Left renal cortex interstitium (tissue), 4 donors: ENCODE measurements around the gene WDTC1. TPM values are rescaled to one million over a fixed set of nuclear protein-coding genes. Genes with fewer than 3 reads are reported as not detected.

ENCODE experiments used
- DNase-seq, 4 donors: peaks; one replicate each; pipeline ENCODE4 v3.0.0-alpha.2; 2013; ENCODE audit warnings: low read depth in 4 of 4, low spot score in 2 of 4, missing footprints in 1 of 4
- polyA plus RNA-seq, 4 donors: library from polyadenylated mRNA; unstranded; fragments of 120-200 nt; gene quantifications; one replicate each; pipeline ENCODE4 v1.2.1, GENCODE V29; 2013; ENCODE audit not compliant: insufficient read length in 4 of 4

WDTC1 gene
- polyA plus RNA-seq, 4 donors = 38.5 to 56.0 (median 46.7) TPM

DNA sequence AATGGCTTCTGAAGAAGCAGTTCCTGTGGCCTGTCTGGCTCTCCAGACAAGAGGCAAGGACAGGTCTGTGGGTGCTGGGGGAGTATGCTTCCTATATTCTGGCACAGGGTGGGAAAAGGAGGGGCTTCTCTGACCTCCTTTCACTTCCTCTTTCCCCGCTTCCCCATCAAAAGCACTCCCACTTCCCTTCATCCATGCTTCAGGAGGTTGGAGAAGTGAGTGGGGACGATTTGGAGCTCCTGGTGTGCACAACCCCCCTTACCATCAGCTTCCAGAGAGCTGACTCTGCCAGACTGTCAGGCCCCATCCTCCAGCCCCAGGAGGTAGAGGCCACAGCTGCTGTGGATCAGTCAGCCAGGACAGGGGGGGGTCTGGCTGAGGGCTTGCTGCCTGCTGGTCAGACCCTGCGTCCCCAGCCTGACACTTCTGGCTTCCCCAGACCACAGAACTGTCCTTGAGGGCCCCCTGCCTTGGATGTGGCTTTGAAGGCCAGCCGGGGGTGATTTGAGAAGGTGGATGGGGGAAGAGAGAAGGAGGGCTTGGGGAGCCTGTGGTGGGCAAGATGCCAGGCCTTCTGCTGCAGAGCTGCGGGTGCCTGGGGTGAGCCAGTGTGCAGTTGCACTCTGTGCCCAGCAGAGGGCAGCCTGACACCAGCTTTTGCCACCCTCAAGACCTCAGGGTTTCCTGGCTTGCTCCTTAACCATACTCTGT, 66.1 kb downstream of the WDTC1 start:
- peak in 3 of 4 donors; percentile 81 to 88 (median 85) for DNase-seq

DNA sequence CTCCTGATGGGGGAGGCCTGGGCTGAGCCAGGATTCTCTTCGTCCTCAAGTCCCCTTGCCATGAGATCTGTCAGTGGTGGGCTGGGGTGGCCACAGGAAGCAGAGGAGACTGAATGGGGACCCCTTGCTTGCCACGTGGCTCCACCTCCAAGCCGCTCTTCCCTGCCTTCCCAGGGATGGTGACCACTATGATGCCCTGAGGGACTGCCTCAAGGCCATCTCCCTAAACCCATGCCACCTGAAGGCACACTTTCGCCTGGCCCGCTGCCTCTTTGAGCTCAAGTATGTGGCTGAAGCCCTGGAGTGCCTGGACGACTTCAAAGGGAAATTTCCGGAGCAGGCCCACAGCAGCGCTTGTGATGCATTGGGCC, 66.6 kb downstream of the WDTC1 start:
- DNase-seq = no peak

- DNase-seq = no peak
Measured at GRCh38 chr1:27301582-27302199, 67.3 kb downstream of the WDTC1 start.

DNA sequence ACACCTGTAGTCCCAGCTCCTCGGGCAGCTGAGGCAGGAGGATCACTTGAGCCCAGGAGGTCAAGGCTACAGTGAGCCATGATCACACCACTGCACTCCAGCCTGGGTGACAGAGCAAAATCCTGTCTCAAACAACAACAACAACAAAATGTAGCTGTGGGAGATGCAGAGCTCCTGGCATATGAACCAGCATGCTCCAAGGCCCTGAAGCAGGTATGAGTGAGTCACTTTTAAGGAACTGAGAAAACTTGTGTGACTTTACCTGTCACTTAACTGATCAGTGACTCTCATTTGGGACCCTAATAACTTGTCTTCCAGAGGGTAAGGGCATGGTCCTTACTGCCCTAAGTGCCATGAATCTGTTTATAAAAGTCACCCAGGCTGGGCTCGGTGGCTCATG, 68.2 kb downstream of the WDTC1 start:
- DNase-seq = no peak

DNA sequence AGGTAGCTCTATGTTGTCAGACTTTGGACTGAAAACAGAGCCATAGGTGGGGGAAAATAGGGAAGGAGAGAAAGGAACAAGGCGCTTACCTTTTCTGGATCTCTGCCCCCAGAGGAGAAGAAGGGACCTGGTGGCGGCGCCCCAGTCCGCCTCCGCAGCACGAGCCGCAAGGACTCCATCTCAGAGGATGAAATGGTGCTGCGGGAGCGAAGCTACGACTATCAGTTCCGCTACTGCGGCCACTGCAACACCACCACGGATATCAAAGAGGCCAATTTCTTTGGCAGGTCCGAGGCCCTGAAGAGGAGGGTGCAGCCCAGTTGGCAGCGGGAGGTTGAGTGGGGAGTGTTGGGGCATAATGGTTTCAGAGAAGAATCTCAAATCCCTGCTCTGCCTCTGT, 69.1 kb downstream of the WDTC1 start:
- no peak for DNase-seq

DNA sequence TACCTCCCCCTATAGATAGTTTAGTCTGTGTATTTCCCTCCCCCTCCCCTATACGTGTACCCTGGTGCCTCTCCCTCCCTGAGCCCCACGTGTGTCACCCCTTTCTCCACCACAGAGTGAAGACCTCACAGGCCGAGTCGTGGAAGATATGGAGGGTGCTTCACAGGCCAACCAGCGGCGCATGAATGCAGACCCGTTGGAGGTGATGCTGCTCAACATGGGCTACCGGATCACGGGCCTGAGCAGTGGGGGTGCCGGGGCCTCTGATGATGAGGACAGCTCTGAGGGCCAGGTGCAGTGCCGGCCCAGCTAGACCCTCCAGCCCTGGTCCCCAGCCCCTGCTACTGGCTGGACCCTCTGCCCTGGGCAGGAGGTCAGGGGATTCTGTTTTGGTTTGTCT, 71.6 kb downstream of the WDTC1 start:
- no peak for DNase-seq

DNA sequence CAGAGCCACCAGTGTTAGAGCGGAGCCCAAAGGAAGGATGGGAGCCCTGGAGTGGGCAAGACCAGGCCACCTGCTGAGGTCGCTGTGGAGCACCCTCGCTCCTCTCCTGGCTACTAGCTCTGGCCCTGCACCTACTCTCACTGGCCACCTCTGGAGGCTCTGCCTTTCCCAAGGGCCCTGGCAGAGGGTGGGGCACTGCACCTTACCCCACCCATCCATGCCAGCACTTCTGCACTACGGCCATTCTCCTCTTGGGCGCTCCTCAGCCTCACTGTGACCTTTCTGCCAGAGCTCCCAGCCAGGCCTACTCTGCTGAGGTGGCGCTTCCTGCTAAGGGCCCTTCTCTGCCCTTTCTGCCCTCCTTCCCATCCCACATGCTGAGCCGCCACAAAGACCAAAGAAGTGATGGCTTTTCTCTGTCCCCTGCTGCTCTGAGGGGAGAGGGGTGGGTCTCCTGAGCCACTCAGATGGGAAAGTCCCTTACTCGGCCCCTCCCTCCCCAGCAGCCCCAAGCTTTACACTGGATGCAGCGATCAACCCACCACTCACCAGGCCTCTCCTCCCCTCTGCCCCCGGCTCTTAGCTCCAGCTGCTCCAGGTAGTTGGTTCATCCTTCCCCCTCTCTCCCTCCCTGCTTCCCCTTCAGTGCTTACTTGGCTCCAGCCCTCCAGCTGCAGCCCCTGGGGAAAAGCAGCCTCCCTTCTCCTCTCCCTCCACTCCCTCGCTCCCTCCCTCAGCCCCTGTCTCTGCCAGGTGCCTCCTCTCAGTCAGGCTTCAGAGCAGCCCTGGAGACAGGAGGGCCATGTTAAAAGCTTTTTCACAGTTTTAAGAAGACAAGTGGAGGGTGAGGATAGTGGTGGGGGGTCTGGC, 72.7 kb downstream of the WDTC1 start:
- no peak for DNase-seq

DNA sequence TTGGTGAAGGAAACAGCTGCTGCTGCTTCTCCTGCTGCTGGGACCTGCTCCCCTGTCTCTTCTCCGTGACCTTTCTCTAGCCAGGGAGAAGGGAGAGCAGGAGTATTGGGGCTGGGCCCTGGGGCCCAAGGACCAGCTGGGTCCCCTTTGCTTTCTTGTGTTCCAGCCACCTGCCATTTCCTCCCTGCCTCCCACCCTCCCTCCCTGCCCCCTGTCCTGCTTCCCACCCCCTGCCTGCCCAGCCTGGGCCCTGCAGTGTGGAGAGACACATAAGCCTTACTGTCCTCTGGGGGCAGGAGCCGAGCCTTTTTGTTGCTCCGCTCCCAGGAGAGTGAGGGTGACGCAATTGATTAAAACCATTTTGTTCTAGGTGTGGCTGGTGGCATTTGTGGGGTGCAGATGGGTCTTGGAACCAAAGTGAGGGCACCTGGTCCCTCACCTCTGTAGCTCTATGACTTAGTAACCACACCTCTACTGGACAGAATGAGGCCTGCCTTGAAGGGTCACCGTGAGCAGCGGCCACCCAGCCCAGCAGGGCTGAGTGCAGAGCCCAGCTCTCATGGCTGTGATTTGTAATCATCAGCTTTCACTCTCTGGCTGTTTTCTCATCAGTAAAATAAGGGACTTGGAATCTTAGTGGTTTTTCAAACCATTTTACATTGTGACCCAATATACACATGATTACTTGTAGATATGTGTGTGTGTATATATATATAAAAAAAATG, 73.6 kb downstream of the WDTC1 start:
- DNase-seq = no peak

GRCh38 chr1:27314169-27314568, 79.7 kb downstream of the WDTC1 start:
- DNase-seq = no peak

- no peak for DNase-seq
Measured at GRCh38 chr1:27314737-27315136, 80.3 kb downstream of the WDTC1 start.

DNA sequence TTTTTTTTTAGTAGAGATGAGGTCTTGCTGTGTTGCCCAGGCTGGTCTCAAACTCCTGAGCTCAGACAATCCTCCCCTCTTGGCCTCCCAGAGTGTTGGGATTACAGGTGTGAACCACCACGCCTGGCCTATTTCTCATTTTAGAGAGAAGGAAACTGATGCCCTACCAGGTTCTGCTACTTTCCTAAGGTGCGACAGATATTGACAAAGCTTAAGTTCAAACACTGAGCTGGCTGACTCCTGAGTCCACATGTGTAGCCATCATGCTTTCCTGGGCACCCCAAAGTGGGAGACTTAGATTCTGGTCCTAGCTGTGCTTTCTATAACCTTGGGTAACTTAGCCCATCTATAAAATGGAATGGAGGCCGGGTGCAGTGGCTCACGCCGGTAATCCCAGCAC, 82.4 kb downstream of the WDTC1 start:
- DNase-seq = no peak

- DNase-seq = no peak
Measured at GRCh38 chr1:27318136-27318535, 83.7 kb downstream of the WDTC1 start.

- DNase-seq = no peak
Measured at GRCh38 chr1:27318596-27318995, 84.2 kb downstream of the WDTC1 start.

DNA sequence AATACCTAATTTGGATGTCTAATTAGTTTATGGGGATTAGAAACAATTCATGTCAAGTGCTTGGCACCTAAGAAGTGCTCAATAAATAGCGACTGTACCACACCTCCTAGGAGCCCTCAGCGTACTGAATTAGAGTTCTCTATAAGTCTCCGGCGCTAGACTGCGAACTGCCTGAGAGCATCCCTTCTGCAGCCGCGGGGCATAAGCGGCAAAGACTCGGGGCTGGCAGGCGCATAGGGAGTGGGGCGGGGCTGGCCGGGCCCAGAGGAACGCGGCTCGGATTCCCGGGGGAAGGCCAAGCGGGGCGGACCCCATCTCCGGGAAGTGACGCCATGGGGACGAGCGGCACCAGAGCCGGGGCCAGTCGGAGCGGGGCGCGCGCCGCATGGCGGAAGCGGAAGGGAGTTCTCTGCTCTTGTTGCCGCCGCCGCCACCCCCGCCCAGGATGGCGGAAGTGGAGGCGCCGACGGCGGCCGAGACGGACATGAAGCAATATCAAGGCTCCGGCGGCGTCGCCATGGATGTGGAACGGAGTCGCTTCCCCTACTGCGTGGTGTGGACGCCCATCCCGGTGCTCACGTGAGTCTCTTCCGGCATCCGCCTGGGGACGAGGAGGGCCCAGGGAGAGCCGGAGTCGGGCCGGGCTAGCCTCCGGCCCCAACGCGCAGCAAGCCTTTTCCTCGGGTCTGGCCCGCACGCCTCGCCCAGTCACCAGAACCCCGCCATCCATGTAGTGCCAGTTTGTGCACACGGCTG, 87.6 kb downstream of the WDTC1 start, which contains the start of gene TMEM222:
Gene TMEM222, plus strand, starts transcription at position 351 of the 756 bp plus-strand sequence. Its CDS starts 35 bp downstream, at position 386.
- DNase-seq = peak in 3 of 4 donors; percentile 89 to 91 (median 89)

DNA sequence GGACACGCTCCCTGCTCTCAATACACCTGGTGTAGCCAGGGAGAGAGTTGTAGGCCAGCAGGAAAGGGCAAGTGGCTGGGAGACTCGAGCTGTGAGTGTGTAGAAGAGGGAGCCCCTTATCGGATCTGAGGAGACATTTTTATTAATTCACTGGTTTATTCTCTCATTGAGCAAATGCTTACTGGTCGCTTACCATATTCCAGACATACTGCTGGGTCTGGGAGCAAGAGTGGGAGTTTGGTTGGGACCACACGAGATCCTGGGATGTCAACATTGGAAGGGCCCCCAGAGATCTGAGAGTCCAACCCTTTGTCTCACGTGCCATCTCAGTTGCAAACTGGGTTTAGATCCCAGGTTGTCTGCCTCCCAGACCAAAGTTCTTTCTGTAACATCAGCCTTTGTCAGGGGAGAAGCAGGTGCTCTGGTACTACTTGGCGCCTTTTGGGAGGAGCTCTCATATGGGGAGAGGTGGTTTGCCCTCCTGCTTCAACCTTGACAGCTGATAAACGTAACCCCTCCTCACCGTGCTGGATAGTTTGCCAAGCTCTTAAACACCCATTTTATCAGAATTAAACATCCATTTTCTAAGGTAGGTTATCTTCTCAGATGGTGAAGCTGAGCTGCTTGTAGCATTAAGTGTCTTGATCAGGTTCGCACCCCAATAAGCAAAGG, 88.3 kb downstream of the WDTC1 start:
- no peak for DNase-seq

GRCh38 chr1:27325286-27325685, 90.9 kb downstream of the WDTC1 start:
- no peak for DNase-seq

- no peak for DNase-seq
Measured at GRCh38 chr1:27327964-27328363, 93.5 kb downstream of the WDTC1 start.

- no peak for DNase-seq
Measured at GRCh38 chr1:27330786-27331185, 96.4 kb downstream of the WDTC1 start.

DNA sequence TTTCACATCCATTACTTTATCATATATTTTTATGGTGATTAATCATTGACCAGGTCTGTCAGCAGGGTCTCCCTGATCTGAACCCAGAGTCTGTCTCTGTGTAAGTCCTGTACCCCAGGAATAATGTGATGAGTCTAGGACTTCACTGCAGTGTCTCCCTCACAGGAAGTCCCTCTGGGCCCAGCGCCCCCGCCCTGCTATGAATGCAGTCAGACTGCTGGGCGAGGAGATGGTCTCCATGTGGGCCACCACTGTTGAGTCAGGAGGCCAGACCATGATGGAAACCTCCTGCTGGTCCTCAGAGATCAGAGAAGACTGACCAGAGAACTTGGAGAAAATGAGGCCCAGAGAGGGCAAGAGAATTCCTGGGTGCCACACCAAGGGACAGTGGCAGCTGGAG, 97.0 kb downstream of the WDTC1 start:
- no peak for DNase-seq

- DNase-seq = no peak
Measured at GRCh38 chr1:27331922-27332321, 97.5 kb downstream of the WDTC1 start.
